GM08714 (cell line): Measurements from ENCODE around the gene TMEM213.

Experiments used
- H3K4me3 ChIP-seq: fragments of 200-500 bp; sonication (Bioruptor generic); 2 replicates; pipeline ENCODE4 v1.5.1; 2014; ENCODE audit warnings: mild to moderate bottlenecking, low read length, inconsistent platforms
- ZNF274 ChIP-seq: IDR thresholded peaks from 2 replicates; pipeline ENCODE4 v1.6.1; 2012; ENCODE audit warnings: mild to moderate bottlenecking, low read depth, low read length

The TMEM213 gene

GRCh38 chr7:138843632-138844580 is 46.1 kb downstream of the TMEM213 start:
- H3K4me3 ChIP-seq: no peak overlapping the region
- no peak for TF ChIP-seq ZNF274

GRCh38 chr7:138845711-138846110 is 47.9 kb downstream of the TMEM213 start:
- no peak for TF ChIP-seq ZNF274
- H3K4me3 ChIP-seq: no peak overlapping the region

DNA sequence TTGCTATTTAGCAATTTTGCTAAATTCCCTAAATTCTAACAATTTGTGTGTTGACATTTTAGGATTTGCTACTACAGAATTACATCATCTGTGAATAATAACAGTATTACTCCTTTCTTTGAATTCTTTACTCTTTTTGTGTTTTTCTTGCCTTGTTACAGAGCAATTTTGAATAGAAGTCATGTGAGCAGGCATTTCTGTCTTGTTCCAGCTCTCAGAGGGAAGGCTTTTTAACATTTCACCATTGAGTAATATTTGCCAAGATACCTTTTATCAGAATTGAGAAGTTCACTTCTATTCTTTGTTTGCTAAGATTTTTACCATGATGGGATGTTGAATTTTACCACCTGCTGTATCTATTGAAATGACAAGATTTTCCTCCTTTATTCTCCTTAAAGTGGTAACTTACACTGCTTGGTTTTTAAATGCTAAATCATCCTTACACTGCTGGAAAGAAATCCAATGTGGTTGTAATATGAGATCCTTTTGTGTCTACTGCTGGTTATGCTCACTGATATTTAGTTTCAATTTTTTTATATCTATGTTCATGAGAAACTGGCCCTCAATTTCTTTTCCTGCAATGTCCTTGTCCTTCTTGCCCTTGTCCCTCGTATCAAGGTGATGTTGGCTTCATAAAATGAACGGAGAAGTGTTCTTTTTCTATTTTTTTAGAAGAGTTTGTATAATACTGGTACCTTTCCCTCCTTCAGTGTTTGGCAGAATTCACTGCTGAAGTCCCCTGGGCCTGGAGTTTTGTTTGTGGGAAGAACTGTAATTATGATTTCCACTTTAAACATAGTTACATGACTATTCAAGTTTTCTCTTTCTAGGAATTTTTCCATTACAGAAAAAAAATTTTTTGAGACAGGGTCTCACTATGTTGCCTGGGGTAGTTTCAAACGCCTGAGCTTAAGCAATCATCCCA is 50.5 kb downstream of the TMEM213 start:
- no peak for TF ChIP-seq ZNF274

GRCh38 chr7:138849701-138850100 is 51.9 kb downstream of the TMEM213 start:
- TF ChIP-seq ZNF274: no peak

More for the DNA sequence above, 50.5 kb downstream of the TMEM213 start:
- H3K4me3 ChIP-seq: no peak overlapping the region

DNA sequence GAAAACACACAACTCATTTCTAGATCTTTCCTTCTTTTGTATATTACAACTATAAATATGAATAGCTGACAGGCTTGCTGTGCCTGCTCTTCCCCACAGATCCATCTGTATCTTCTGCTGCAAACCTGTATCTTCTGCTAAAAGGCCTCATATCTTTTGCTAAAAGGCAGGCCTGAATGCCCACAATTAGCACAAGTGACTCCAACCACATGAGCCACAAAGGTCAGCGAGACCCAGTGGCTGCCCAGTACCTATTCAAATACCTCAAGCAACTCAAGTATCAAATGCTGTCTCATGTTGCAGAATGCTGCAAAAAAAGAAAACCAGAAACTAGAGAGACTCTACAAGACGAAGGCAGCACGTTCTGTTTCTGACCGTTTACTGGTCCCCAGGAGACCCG is 54.7 kb downstream of the TMEM213 start:
- TF ChIP-seq ZNF274: no peak
- no peak overlapping the region for H3K4me3 ChIP-seq

More at GRCh38 chr7:138849701-138850100, 51.9 kb downstream of the TMEM213 start:
- no peak overlapping the region for H3K4me3 ChIP-seq

GRCh38 chr7:138853448-138853847 is 55.7 kb downstream of the TMEM213 start:
- TF ChIP-seq ZNF274: no peak
- no peak overlapping the region for H3K4me3 ChIP-seq

DNA sequence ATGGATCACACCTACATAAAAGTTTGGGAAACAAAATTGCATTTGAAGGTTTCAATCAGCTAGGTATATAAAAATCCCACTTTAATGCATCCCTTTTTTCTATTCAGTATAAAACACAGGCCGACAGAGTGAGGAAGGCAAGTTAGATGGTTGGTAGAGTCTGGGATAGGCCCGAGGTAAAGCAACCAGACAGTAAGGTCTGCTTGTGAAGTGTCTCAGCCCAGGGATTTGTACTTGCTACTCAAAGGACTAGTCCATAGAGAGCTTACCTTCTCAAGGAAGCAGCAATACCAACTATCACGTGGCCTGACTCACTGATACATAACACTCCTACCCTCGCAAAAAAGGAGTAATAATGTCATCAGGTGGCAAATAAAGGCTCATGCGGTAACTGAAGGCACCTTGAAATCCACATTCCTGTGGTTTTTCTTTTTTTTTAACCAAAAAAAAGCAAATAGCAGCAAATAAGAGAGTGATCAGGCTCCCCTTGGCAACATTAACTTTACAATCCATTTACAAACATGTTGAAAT is 56.4 kb downstream of the TMEM213 start:
- TF ChIP-seq ZNF274: no peak
- no peak overlapping the region for H3K4me3 ChIP-seq

GRCh38 chr7:138857728-138858127 is 59.9 kb downstream of the TMEM213 start:
- no peak overlapping the region for H3K4me3 ChIP-seq
- no peak for TF ChIP-seq ZNF274

DNA sequence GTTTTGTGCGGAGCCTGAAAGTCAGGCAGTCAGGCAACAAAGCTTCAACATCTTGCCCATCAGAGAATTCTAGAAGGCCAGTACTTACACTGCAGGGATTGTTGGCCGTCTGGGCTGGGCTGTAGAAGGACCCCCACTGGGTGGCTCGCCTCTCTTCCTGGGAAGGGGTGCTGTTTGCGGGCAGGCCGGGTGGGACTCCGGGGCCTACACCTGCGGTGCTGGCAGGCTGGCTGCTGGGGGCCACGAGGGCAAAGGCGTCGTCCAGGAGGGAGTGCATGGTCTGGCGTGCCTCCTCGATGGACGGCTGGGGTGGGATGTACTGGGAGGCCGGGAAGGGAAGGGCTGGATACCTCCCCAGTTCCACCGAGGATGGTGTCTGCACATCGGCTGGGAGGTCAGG is 63.3 kb downstream of the TMEM213 start:
- H3K4me3 ChIP-seq: no peak overlapping the region
- no peak for TF ChIP-seq ZNF274

- no peak overlapping the region for H3K4me3 ChIP-seq
- no peak for TF ChIP-seq ZNF274
Measured at GRCh38 chr7:138863931-138864330, 66.1 kb downstream of the TMEM213 start.

GRCh38 chr7:138864667-138865066 is 66.9 kb downstream of the TMEM213 start:
- no peak for TF ChIP-seq ZNF274
- H3K4me3 ChIP-seq: no peak overlapping the region

DNA sequence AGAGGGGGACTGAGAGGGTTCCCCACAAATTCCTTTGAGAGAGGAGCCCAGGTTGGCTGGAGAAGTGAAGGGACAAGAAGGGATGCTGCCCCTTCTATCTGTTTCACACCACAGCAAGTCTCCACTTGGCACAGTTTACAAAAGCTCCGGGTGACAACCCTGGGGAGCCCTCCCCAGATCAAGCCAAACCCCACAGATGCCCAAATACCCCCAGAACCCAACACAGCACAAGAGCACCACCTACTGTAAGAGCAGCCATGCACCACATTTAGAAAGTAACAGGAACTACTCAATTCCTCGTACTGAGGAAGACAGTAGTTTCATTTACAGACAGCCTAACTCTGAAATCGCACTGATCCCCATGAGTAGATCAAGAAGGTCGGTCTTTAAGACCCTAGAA is 68.0 kb downstream of the TMEM213 start:
- TF ChIP-seq ZNF274: no peak
- no peak overlapping the region for H3K4me3 ChIP-seq

GRCh38 chr7:138866353-138866752 is 68.6 kb downstream of the TMEM213 start:
- no peak overlapping the region for H3K4me3 ChIP-seq

GRCh38 chr7:138867744-138868143 is 70.0 kb downstream of the TMEM213 start:
- H3K4me3 ChIP-seq: no peak overlapping the region
- no peak for TF ChIP-seq ZNF274

More at GRCh38 chr7:138866353-138866752, 68.6 kb downstream of the TMEM213 start:
- TF ChIP-seq ZNF274: no peak

- TF ChIP-seq ZNF274: no peak
- H3K4me3 ChIP-seq: no peak overlapping the region
Measured at GRCh38 chr7:138868711-138869110, 70.9 kb downstream of the TMEM213 start.
